Erythroblast (primary cell): Measurements from ENCODE around the gene CCHCR1.

Source experiments
- GATA1 ChIP-seq: IDR thresholded peaks from 2 replicates; pipeline ENCODE4 v1.6.1; 2011; ENCODE audit warnings: low read depth, mild to moderate bottlenecking, control low read depth, low read length, moderate library complexity
- POLR2A ChIP-seq: IDR thresholded peaks from 2 replicates; pipeline ENCODE4 v1.6.1; 2011; ENCODE audit warnings: mild to moderate bottlenecking, low read length

- TF ChIP-seq POLR2A (no peak), GATA1 (no peak)
These were observed 24.8 kb downstream of the CCHCR1 start for GRCh38 chr6:31132806-31133205.
